HG03565 (cell line): ENCODE measurements around the gene SYNGR1.

ENCODE experiments used
- ATAC-seq: cut with Tn5 transposase; IDR thresholded peaks from one replicate; pipeline ENCODE4 v1.9.1; 2021; ENCODE audit warnings: mild to moderate bottlenecking, moderate library complexity; ENCODE audit not compliant: unreplicated experiment

Gene SYNGR1, protein sequence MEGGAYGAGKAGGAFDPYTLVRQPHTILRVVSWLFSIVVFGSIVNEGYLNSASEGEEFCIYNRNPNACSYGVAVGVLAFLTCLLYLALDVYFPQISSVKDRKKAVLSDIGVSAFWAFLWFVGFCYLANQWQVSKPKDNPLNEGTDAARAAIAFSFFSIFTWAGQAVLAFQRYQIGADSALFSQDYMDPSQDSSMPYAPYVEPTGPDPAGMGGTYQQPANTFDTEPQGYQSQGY

DNA sequence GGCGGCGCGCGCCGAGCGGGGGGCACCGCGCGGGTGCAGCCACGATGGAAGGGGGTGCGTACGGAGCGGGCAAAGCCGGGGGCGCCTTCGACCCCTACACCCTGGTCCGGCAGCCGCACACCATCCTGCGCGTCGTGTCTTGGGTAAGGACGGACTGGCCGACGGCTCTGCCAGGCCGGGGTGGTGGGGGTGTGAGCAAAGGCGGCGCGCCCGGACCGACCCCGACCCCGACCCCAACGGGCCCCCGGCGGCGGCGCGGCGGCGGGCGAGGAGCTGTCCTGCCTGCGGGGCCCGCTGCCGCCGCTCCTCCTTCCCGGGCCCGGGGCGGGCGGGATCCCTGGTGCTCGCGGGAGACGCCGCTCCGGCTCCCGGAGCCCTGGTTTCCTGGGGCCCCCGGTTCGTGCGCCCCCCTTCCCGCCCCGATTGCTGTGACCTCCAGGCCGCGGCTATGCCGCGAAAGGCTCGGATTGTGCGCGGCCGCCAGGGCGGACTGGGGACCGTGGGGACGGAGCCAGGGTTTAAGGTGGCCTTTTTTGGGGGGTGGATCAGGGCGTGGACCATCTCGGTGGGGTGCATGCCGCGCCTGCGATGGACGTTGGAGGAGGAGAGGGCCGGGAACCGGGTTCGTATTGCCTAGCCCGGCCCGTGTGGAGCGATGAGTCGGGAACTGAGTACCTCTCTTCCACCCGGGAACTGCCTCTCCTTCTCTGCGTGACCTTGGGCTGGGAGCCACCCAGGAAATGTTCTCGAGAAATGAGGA is at the start of gene SYNGR1:
Gene SYNGR1, plus strand, starts transcription at position 25 of the 760 bp plus-strand sequence. Its CDS starts 20 bp downstream, at position 45.
- no peak for ATAC-seq

DNA sequence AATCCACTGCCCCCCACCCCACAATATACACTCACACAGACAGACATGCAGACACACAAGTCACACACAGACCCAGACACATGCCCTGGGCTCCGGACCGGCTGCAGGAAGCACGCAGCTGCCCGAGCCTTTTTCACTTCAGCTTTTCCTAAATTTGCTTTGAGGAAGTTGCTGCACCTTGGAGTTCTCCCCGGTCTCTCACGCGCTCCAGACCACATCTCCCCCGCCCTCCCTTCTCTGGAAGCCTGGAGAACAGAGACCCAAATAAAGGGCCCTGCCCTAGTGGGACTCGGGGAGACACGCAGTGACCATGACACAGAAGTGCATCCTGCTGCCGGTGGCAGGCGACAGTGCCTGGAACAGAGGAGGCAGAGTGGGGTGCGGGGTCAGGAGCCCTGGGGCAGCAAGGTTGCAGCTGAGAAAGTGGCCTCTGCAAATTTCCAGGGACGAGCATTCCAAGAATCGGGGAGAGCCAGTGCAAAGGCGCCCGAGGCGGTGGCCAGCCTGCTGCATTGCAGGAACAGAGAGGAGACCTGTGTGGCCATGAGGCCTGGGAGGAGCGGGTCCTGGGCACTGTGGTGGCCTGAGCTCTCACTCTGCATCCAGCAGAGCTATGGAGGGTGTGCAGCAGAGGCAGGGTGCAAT is 49.5 kb upstream of the SYNGR1 start:
- no peak for ATAC-seq

DNA sequence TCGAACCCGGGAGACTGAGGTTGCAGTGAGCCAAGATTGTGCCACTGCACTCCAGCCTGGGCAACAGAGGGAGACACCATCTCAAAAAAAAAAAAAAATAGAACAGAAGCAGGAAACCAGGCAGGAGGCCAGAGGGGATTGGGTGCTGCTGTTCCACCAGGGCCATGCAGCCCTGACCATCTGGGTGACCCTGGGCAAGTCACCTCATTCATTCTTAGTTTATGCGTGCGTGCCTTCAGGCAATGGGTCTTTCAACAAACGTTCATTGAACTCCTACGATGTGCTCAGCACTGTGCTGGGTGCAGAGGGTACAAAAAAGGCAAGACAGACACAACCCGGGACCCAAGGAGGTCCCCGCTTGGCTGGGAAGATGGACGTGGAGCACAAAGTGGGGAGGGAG is 48.7 kb upstream of the SYNGR1 start:
- ATAC-seq, result no peak

DNA sequence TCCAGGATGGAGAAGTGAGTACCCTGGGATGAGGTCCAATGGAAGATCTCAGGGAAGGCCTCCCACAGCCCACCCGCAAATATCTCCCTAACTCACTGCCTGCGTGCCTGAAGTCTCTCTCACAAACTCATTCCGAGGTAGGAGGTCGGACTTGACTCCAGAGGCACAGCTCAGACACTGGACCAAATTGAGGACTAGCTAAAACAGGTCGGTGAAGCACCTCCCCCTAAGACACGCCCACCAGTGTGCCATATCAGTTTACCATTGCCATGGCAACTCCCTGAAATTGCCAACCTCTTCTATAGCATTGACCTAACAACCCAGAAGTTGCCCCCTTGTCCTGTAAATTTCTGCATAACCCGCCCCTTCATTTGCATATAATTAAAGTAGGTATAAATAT is 47.9 kb upstream of the SYNGR1 start:
- no peak for ATAC-seq

DNA sequence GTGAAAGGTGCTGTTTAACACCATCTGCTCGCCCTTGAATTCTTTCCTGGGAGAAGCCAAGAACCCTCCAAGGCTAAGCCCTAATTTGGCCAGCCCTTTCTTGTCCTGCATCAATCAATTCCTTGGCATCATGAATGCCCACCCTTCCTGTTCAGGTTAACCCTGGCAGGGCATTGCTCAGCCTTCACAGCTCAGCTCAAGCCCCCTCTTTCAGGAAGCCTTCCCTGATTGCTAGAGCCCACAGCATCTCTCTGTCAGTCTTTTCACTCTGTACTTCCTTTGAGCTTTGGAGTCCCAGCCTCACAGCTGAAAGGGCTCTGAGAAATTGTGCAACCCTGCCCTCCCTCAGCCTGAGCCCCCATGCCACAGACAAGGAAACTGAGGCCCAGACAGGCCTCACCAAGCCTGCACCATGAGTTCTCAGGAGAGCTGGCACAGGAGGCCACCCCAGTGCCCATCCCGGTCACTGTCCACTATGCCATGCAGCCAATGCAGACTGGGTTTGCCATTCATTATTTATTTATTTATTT is 47.3 kb upstream of the SYNGR1 start:
- ATAC-seq, result no peak

DNA sequence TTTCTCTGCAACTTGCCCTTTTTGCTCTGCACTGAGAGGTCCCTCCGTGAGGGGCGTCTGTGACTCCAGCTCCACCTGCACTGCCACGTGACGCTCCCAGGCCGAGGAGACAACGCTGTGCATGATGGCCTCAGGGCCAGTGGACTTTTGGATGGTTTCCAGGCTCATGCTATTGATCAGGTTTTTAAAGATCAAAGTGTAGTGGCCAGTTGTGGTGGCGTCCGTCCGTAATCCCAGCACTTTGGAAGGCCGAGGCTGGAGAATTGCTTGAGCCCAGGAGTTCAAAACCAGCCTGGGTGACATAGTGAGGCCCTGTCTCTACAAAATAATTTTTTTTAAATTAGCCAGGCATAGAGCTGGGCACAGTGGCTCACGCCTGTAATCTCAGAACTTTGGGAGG is 46.4 kb upstream of the SYNGR1 start:
- no peak for ATAC-seq

DNA sequence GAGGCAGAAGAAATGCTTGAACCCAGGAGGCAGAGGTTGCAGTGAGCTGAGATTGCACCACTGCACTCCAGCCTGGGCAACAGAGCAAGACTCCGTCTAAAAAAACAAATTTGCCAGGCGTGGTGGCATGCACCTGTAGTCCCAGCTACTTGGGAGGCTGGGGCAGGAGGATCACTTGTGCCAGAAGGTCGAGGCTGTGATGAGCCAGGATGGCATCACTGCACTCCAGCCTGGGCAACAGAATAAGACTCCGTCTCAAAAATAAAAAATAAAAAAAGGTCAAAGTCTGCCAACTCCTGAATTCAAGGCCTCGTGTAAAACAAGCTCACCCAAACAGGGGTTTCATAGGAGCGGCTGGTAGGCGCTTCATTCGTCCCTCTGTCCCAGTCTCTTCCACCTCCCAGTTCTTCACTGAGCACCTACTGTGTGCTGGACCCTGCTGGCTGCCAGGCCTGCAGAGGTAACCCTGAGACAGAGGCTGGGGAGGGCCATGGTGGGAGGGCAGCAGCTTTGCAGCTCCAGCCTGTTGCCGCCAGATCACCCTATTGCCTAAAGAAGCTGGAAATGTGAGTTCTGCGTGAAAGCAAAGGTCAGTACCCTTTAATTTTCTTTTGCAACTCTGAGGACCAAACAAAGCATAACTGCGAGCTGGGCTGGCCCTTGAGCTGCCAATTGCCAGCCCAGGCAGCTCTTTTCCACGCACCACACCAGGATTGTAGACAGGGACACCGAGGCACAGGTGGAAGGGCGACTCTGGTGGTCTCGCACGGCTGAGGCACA is 45.7 kb upstream of the SYNGR1 start:
- no peak for ATAC-seq

DNA sequence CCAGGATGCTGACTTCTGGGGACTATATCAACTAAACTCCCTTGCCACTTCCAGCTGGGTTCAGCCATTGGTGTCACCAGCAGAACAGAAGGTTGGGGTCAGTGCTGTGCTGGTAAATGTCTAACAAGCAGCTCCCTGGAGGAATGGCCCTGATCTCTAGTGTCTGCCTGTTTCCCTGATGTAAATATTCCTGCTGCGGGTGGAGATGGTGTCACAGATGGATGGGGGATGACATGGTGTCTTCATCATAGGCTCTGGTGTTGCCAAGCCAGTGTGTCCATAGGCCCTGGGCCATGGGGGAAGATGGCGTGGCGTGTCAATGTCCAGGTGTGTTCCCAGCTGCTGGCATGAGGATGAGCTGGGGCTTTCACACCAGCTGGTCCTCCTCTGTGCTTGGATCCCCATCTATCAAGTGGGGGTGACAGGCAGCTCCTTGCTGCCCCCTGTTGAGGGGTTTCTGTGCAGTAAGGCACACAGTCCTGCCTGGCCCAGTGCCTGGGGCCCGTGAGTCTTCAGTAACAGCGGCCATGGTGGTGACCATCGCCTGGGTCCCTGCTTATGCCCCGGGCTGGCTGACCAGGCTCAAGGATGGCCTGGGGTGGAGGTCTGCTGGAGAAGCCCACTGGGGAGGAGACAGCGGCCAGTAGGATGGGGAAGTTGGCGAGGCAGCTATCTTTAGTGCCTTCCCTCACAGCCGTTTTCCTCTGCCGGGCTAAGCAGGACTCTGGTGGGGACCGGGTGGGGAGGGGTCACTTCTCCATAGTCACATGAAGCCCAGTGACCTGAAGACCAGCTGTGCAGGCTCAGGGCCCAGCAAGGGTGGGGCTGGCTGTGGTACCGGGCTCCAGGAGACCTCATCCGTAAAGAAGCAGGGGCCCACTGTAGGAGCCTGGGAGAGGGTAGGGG is 43.1 kb upstream of the SYNGR1 start:
- no peak for ATAC-seq

DNA sequence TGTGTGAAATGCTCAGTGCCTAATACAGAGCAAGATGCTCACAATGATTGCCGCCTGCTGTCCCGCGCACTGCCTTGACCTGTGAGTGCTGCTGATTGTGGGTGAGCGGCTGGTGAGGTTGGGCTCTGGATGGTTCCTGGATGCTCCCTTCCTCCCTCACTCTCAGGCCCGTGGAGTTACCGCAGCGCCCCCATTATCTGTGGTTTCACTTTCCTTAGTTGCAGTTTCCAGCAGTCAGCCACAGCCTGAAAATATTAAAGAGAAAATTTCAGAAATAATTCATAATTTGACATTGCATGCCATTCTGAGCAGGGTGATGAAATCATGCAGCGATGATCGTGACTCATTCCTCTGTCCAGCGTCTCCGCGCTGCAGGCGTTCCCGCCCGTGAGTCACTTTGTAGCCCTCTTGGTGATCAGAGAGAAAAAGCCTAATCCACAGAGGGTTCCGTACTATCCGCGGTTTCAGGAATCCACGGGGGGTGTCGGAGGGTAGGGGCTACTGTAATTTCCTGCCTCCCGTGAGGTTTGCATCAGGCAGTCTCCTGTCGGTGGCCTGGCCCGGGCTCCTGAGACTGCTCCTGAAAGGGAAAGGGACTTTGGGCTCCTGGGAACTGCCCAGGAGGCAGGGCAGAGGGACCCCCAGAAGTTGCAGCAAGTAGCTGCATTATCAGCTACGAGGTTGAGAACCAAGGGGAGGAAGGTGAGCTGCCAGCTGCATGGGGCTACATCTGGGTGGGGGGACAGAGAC is 41.0 kb upstream of the SYNGR1 start:
- no peak for ATAC-seq

DNA sequence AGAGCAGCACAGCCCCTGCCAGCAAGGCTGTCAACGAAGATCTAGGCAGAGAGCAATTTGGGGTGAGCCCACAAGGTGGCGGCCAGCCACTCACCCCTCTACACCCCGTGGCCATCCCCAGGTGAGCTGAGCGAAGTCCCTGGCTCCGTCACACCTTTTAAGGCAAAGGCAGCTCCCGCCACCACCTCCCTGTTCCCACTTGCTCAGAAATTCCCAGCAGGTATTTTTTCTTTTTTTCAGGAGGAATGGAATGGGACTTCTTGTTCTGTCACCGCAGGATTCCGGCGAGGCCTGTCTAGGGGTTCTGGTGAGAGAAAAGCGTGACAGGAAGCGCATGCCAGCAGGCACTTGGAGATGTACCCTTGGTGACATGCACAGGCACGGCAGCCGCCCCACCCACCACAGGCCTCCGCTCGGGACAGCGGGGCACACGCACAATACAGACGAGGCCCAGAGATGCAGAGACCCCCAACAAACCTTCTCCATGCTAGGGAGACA is 40.4 kb upstream of the SYNGR1 start:
- ATAC-seq, result no peak

DNA sequence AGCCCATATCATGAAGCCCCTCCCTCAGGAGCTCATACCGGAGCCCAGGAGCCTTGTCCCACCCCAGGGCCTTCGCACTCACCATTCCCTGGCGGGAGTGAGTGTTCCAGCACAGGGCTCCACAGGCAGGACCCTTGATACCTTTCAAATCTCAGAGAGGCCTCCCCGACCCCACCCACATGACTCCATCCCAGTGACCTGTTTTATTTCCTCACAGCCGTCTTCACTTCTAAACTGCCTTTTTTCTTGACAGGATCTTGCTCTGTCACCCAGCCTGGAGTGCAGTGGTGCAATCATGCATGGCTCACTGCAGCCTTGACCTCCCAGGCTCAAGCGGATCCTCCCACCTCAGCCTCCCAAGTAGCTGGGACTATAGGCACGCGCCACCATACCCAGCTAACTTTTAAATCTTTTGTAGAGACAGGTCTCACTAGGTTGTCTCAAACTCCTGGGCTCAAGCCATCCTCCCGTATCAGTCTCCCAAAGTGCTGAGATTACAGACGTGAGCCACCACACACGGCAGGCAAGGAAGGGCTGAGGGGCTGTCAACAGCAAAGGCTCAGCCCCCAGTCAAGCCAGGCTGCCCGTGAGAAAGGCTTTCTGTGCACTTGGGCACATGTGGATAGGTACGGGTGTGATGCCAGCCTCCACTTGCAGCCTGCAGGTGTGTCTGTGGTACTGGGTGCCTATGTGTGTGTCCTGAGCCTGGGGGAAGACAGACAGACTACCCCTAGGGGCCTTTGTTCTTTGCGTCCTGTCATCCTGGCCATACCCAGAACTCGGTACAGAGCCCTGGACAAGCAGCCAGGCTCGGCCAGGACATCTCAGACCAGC is 39.7 kb upstream of the SYNGR1 start:
- ATAC-seq, result no peak

DNA sequence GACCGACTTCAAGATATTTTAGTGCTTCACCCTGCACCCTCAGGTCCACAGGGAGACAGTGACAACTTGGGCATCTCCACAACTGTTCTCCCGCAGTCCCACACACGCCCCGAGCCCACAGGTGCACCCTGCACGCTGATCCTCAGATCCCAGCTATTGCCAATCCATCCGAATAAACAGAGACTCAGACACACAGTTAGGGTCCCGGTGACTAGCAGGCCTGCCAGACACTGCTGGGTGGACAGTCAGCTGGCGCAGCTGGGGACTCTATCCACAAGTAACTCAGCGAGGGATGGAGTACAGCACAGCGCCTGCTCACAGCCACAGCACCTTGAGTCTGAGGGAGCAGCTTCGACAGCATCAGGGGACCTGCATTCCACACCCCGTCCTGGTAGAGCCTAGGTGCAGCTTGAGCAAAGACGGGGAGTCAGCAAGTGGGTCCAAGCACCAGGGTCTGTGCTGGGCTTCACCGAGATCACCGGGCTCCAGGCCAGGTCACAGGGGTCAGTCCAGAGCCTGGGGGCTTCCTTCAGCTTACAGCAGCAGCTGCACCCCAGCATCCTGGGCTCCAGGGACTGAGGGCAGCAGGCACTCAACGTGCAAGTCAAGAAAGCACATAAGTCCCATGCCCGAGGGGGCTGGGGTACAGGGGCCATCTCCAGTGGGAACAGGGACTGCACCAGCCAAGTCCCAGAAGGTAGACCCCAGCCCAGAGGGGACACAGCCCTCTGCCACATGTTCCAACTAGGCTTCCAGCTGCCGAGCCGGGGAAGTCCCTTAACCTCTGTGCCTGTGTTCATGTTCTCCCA is 38.0 kb upstream of the SYNGR1 start:
- no peak for ATAC-seq

DNA sequence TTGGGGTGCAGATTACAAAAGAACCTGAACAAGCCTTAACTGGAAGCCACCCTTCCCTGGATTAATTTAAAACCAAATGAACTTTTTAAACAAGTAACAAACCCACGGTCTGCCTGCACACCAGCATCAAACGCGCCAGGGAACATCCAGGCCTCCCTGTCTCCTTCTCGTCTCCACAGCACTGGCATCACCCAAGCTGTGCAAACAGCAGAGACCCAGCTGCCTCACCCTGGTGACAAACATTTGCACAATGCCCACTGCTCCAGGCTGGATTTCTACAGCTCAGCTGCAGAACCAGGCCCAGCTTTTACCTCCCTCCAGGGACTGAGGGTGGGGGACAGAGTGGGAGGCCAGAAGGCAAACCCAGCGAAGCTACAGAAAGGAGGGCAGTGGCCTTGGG is 37.4 kb upstream of the SYNGR1 start:
- no peak for ATAC-seq

DNA sequence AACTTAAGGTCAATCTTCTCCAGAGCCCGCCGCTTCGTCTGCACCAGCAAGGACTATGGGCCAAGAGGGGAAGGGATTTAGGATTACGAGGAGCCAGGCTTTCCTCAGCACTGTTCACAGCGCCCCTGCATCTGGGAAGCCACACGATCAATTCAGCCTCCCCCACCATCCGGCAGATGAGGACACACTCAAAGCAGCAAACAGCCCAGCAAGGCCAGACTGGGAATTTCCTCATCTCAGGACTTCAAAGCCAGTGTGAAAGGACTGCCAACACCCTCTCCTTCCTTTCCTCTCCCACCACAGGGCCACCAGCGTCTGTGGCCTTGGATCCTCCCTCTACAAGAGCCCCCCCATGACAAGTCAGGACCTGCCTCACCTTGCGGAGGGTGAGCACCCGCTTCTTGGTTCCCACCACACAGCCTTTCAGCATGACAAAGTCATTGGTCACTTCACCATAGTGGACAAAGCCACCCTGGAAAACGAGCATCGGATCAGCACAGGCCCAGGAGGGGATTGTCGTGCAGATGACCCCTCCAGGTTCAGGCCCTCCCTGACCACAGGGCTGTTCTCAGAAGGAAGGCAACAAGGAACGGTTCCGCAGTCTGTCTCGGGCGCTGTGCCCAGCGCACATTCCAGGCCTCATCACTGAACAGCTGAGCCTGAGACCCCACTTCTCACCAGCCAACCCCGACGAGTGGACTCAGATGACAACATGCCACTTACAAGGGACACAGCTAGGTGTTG is 36.4 kb upstream of the SYNGR1 start:
- no peak for ATAC-seq

DNA sequence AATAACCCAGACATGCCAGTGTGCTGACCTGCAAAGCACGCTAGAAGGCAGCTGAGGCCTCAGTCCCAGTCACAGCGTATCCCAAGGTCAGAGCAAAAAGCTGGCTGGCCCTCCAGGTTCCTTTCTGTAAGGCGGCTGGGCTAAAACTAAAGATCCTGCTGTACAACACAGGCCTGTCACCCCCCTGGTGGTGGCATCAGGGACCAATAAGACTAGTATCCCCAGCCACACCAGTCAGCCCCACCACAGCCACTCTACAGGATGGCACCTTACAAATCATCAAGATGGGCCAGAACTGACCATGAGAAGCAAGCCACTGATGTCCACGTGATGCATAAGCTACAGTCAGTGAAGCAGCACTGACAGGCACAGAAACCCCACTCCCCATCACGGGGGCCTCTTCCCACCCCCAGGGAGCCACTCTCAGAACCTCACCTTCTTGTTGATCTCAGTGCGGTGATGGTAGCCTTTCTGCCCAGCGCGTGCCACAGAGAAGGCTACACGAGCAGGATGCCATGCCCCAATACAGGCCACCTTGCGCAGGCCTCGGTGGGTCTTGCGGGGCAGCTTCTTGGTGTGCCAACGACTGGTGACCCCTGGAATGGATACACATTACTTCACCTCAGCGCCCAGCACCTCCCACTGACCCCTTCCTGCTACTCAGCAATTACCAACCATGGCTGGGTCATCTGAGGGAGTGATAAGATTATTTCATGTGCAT is 35.4 kb upstream of the SYNGR1 start:
- ATAC-seq, result no peak

DNA sequence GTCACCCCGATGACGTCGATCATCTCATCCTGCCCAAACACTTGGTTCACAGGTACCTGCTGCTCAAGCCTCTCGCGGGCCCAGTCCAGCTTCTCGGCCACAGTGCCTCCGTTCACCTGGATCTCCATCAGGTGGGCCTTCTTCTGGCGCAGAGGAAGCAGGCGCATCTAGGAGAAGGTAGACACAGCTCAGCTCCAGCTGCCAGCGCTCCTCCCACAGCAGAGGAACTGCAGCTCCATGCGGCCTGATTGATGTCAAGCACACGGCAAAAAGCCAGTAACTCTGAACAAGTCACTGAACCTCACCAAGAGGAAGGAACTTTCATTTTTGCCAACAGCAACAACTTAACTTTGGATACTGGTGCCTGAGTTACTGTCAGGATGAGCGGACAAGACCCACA is 34.4 kb upstream of the SYNGR1 start:
- ATAC-seq, result no peak
